Astrocyte (in vitro differentiated cells and primary cell): ENCODE data around the gene MRTFB.

Experiments used
- EZH2 ChIP-seq: IDR thresholded peaks from 2 replicates; pipeline ENCODE4 v1.6.1; 2012; ENCODE audit warnings: mild to moderate bottlenecking, low read length, inconsistent platforms; ENCODE audit not compliant: insufficient read depth
- TF ChIP-seq, protein P1 (sequence below): IDR thresholded peaks from 2 replicates; pipeline ENCODE4 v1.5.1; 2011; ENCODE audit warnings: low read depth, mild to moderate bottlenecking, inconsistent platforms, low read length, moderate library complexity; ENCODE audit not compliant: insufficient read depth

DNA sequence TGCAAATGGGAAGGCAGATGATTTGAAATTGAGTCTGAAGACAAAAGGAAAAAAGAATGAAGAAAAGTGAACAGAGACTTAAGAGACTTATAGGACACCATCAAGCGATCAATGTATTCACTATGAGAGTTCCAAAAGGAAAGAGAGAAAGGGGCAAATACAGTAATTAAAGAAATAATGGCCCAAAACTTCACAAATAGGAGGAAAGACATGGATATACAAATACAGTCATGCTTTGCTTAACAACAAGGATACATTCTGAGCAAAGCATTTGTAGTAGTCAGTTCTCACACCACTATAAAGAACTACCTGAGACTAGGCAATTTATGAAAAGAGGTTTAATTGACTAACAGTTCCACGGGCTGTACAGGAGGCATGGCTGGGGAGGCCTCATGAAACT, 152.5 kb downstream of the MRTFB start:
- TF ChIP-seq EZH2: no peak
- TF ChIP-seq, protein P1, sequence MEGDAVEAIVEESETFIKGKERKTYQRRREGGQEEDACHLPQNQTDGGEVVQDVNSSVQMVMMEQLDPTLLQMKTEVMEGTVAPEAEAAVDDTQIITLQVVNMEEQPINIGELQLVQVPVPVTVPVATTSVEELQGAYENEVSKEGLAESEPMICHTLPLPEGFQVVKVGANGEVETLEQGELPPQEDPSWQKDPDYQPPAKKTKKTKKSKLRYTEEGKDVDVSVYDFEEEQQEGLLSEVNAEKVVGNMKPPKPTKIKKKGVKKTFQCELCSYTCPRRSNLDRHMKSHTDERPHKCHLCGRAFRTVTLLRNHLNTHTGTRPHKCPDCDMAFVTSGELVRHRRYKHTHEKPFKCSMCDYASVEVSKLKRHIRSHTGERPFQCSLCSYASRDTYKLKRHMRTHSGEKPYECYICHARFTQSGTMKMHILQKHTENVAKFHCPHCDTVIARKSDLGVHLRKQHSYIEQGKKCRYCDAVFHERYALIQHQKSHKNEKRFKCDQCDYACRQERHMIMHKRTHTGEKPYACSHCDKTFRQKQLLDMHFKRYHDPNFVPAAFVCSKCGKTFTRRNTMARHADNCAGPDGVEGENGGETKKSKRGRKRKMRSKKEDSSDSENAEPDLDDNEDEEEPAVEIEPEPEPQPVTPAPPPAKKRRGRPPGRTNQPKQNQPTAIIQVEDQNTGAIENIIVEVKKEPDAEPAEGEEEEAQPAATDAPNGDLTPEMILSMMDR: no peak
